OCI-LY1 (cell line): ENCODE data around the gene CHD5.

ENCODE experiments used
- H2AFZ ChIP-seq: fragments of 200-600 bp; sonication (generic), shearing (Covaris generic); 2 replicates; pipeline ENCODE4 v1.6.0; 2014; ENCODE audit warnings: antibody characterized with exemption, mild to moderate bottlenecking, low read length
- H3F3A ChIP-seq: fragments of 200-600 bp; sonication (generic), shearing (Covaris generic); 2 replicates; pipeline ENCODE4 v1.6.0; 2014; ENCODE audit warnings: mild to moderate bottlenecking, antibody characterized with exemption, low read length, moderate library complexity; ENCODE audit not compliant: insufficient read depth
- H3K27ac ChIP-seq: fragments of 200-600 bp; sonication (generic); 2 replicates; pipeline ENCODE4 v1.5.1; 2014; ENCODE audit warnings: low read length, mixed run types, mild to moderate bottlenecking, low read depth; ENCODE audit not compliant: poor library complexity, severe bottlenecking
- H3K27me3 ChIP-seq: fragments of 200-600 bp; sonication (generic); 2 replicates; pipeline ENCODE4 v1.6.0; 2014; ENCODE audit warnings: antibody characterized with exemption, mild to moderate bottlenecking, low read length, moderate library complexity; ENCODE audit not compliant: insufficient read depth
- H3K36me3 ChIP-seq: fragments of 200-600 bp; sonication (generic); 2 replicates; pipeline ENCODE4 v1.6.1; 2014; ENCODE audit warnings: mild to moderate bottlenecking, antibody characterized with exemption, low read length, moderate library complexity, mixed read lengths; ENCODE audit not compliant: insufficient read depth
- H3K4me1 ChIP-seq: fragments of 200-600 bp; sonication (generic); 2 replicates; pipeline ENCODE4 v1.5.1; 2014; ENCODE audit warnings: mild to moderate bottlenecking, low read length, moderate library complexity; ENCODE audit not compliant: insufficient read depth, severe bottlenecking
- H3K4me2 ChIP-seq: fragments of 200-600 bp; sonication (generic), shearing (Covaris generic); 2 replicates; pipeline ENCODE4 v1.6.1; 2014; ENCODE audit warnings: low read length
- H3K4me3 ChIP-seq: fragments of 200-600 bp; sonication (generic); 2 replicates; pipeline ENCODE4 v1.5.1; 2014; ENCODE audit warnings: low read length, low read depth, mild to moderate bottlenecking, mixed read lengths; ENCODE audit not compliant: poor library complexity, severe bottlenecking
- H3K79me2 ChIP-seq: fragments of 200-600 bp; shearing (Covaris generic); 2 replicates; pipeline ENCODE4 v1.6.1; 2016; ENCODE audit warnings: mixed run types, low read length, mixed read lengths; ENCODE audit not compliant: insufficient read depth
- H3K9ac ChIP-seq: fragments of 200-600 bp; sonication (generic), shearing (Covaris generic); 2 replicates; pipeline ENCODE4 v1.6.1; 2014; ENCODE audit warnings: mild to moderate bottlenecking, low read length, mixed read lengths
- H3K9me2 ChIP-seq: fragments of 200-600 bp; sonication (generic), shearing (Covaris generic); 2 replicates; pipeline ENCODE4 v1.6.1; 2014; ENCODE audit warnings: low read depth, mild to moderate bottlenecking, low read length, mixed read lengths
- H3K9me3 ChIP-seq: fragments of 200-600 bp; shearing (Covaris generic); 2 replicates; pipeline ENCODE4 v1.6.1; 2014; ENCODE audit warnings: low read length, mixed read lengths
- H4K20me1 ChIP-seq: fragments of 200-600 bp; sonication (generic), shearing (Covaris generic); 2 replicates; pipeline ENCODE4 v1.6.0; 2016; ENCODE audit warnings: mild to moderate bottlenecking, low read length; ENCODE audit not compliant: insufficient read depth
- EZH2 ChIP-seq: fragments of 200-600 bp; sonication (generic), shearing (Covaris generic); IDR thresholded peaks from 2 replicates; pipeline ENCODE4 v1.8.0; 2017; ENCODE audit warnings: borderline replicate concordance, mixed run types, mild to moderate bottlenecking, antibody characterized with exemption, low read length, moderate library complexity, mixed read lengths
- TF ChIP-seq, protein P1 (sequence below): fragments of 200-600 bp; sonication (generic), shearing (Covaris generic); IDR thresholded peaks from 2 replicates; pipeline ENCODE4 v1.5.1; 2017; ENCODE audit warnings: mild to moderate bottlenecking, antibody characterized with exemption, low read length, moderate library complexity, mixed read lengths

Gene CHD5

GRCh38 chr1:6071219-6071618 is 108.9 kb downstream of the CHD5 start:
- Histone ChIP-seq H3K9ac (no peak overlapping the region), H4K20me1 (no peaks in the 10 kb centered on the region), H2AFZ (no peak overlapping the region), H3K9me2 (no peaks in the 10 kb centered on the region), H3K4me3 (no peak overlapping the region), H3F3A (no peaks in the 10 kb centered on the region), H3K9me3 (no peaks in the 10 kb centered on the region), H3K36me3 (peaks cover 45% of the 10 kb centered on the region), H3K4me2 (no peak overlapping the region), H3K4me1 (no peaks in the 10 kb centered on the region), H3K27me3 (no peaks in the 10 kb centered on the region), H3K27ac (no peak overlapping the region), H3K79me2 (no peaks in the 10 kb centered on the region)
- TF ChIP-seq, protein P1, sequence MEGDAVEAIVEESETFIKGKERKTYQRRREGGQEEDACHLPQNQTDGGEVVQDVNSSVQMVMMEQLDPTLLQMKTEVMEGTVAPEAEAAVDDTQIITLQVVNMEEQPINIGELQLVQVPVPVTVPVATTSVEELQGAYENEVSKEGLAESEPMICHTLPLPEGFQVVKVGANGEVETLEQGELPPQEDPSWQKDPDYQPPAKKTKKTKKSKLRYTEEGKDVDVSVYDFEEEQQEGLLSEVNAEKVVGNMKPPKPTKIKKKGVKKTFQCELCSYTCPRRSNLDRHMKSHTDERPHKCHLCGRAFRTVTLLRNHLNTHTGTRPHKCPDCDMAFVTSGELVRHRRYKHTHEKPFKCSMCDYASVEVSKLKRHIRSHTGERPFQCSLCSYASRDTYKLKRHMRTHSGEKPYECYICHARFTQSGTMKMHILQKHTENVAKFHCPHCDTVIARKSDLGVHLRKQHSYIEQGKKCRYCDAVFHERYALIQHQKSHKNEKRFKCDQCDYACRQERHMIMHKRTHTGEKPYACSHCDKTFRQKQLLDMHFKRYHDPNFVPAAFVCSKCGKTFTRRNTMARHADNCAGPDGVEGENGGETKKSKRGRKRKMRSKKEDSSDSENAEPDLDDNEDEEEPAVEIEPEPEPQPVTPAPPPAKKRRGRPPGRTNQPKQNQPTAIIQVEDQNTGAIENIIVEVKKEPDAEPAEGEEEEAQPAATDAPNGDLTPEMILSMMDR, result no peak
- TF ChIP-seq EZH2, result no peak

GRCh38 chr1:6070450-6070974 is 109.6 kb downstream of the CHD5 start:
- Histone ChIP-seq H4K20me1 (no peaks in the 10 kb centered on the region), H3K4me1 (no peaks in the 10 kb centered on the region), H3K4me3 (no peak overlapping the region), H3K4me2 (no peak overlapping the region), H3K9me2 (no peaks in the 10 kb centered on the region), H3K9ac (no peak overlapping the region), H3K79me2 (no peaks in the 10 kb centered on the region), H3K9me3 (no peaks in the 10 kb centered on the region), H3F3A (no peaks in the 10 kb centered on the region), H3K36me3 (peaks cover 45% of the 10 kb centered on the region), H3K27ac (no peak overlapping the region), H3K27me3 (no peaks in the 10 kb centered on the region), H2AFZ (no peak overlapping the region)
- no peak for TF ChIP-seq EZH2
- TF ChIP-seq, protein P1, result no peak

GRCh38 chr1:6069573-6069972 is 110.5 kb downstream of the CHD5 start:
- H3K9ac ChIP-seq, result no peak overlapping the region
- no peak overlapping the region for H2AFZ ChIP-seq
- no peaks in the 10 kb centered on the region for H3K27me3 ChIP-seq
- H3F3A ChIP-seq, result no peaks in the 10 kb centered on the region
- no peak for TF ChIP-seq EZH2
- TF ChIP-seq, protein P1, result no peak
- no peak overlapping the region for H3K27ac ChIP-seq
- H3K9me2 ChIP-seq, result no peaks in the 10 kb centered on the region
- no peaks in the 10 kb centered on the region for H4K20me1 ChIP-seq
- H3K9me3 ChIP-seq, result no peaks in the 10 kb centered on the region
- peaks cover 38% of the 10 kb centered on the region for H3K36me3 ChIP-seq
- H3K79me2 ChIP-seq, result no peaks in the 10 kb centered on the region
- H3K4me2 ChIP-seq, result no peak overlapping the region
- H3K4me1 ChIP-seq, result no peaks in the 10 kb centered on the region
- no peak overlapping the region for H3K4me3 ChIP-seq
